Keratinocyte (primary cell): ENCODE results near the gene TRAP1.

Experiments used
- EZH2 ChIP-seq: IDR thresholded peaks from one replicate; pipeline ENCODE4 v1.6.1; 2012; ENCODE audit warnings: inconsistent platforms, mild to moderate bottlenecking, low read length, moderate library complexity
- TF ChIP-seq, protein P1 (sequence below), 3 experiments: IDR thresholded peaks in 1 of 3; conservative IDR thresholded peaks in 1 of 3; optimal IDR thresholded peaks in 1 of 3; 2 replicates in 2 of 3; 3 replicates in 1 of 3; pipeline versions ENCODE3 to v1.5.1; 2011; ENCODE audit warnings: low read length in 3 of 3, mild to moderate bottlenecking in 3 of 3, moderate library complexity in 2 of 3, control low read depth in 1 of 3, inconsistent platforms in 1 of 3; ENCODE audit not compliant: insufficient read depth in 2 of 3; ENCODE audit errors: extremely low read depth in 1 of 3

- TF ChIP-seq, protein P1, sequence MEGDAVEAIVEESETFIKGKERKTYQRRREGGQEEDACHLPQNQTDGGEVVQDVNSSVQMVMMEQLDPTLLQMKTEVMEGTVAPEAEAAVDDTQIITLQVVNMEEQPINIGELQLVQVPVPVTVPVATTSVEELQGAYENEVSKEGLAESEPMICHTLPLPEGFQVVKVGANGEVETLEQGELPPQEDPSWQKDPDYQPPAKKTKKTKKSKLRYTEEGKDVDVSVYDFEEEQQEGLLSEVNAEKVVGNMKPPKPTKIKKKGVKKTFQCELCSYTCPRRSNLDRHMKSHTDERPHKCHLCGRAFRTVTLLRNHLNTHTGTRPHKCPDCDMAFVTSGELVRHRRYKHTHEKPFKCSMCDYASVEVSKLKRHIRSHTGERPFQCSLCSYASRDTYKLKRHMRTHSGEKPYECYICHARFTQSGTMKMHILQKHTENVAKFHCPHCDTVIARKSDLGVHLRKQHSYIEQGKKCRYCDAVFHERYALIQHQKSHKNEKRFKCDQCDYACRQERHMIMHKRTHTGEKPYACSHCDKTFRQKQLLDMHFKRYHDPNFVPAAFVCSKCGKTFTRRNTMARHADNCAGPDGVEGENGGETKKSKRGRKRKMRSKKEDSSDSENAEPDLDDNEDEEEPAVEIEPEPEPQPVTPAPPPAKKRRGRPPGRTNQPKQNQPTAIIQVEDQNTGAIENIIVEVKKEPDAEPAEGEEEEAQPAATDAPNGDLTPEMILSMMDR (optimal IDR thresholded peaks at IDR 0.05 in 1 of 3, IDR thresholded peaks at IDR 0.05 in 1 of 3, conservative IDR thresholded peaks at IDR 0.05 in 1 of 3; ENCODE audit: extremely low read depth in 1 of 3, insufficient read depth in 2 of 3, low read length in 3 of 3): no peak
- TF ChIP-seq EZH2: no peak
These were observed 36.1 kb downstream of the TRAP1 start for GRCh38 chr16:3681206-3681605.
